Neural cell (in vitro differentiated cells): Measurements from ENCODE around the gene OGA.

Experiments
- MXI1 ChIP-seq: fragments of 450-650 bp; conservative IDR thresholded peaks from 2 replicates; pipeline ENCODE4 v1.6.1; 2014; ENCODE audit warnings: antibody characterized with exemption, mild to moderate bottlenecking; ENCODE audit not compliant: poor library complexity, severe bottlenecking
- POLR2AphosphoS5 ChIP-seq: IDR thresholded peaks from 2 replicates; pipeline ENCODE4 v1.6.1; 2012
- TF ChIP-seq, protein P1 (sequence below): fragments of 450-650 bp; IDR thresholded peaks from 2 replicates; pipeline ENCODE4 v1.5.1; 2014; ENCODE audit warnings: antibody characterized with exemption, mild to moderate bottlenecking, moderate library complexity; ENCODE audit not compliant: poor library complexity, severe bottlenecking

DNA sequence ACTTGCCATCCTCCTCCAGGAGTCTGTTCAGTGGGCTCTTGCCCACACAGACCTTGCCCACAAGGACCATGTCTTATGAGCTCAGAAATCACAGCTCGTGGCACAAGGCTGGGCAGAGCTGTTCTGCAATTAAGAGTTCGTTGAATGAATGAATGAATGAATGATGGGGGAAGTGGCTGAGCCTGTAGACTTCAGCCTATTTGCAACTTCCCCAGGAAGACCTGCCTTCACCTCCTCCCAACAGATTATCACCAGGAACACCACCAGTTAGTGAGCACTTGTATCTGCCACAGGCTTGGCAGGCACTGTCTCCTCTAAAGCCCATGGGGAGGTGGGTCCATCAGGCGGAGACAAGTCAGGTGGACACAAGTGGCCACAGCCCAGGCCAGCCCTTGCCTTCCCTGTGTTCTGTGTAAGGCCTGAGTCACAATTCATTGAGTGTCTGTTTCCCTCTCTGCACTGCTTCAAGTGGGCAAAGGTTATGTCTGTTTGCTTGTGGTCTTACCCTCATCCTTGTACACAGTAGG lies 40.6 kb downstream of the OGA start:
- TF ChIP-seq POLR2AphosphoS5 (no peak), MXI1 (no peak)
- TF ChIP-seq, protein P1, sequence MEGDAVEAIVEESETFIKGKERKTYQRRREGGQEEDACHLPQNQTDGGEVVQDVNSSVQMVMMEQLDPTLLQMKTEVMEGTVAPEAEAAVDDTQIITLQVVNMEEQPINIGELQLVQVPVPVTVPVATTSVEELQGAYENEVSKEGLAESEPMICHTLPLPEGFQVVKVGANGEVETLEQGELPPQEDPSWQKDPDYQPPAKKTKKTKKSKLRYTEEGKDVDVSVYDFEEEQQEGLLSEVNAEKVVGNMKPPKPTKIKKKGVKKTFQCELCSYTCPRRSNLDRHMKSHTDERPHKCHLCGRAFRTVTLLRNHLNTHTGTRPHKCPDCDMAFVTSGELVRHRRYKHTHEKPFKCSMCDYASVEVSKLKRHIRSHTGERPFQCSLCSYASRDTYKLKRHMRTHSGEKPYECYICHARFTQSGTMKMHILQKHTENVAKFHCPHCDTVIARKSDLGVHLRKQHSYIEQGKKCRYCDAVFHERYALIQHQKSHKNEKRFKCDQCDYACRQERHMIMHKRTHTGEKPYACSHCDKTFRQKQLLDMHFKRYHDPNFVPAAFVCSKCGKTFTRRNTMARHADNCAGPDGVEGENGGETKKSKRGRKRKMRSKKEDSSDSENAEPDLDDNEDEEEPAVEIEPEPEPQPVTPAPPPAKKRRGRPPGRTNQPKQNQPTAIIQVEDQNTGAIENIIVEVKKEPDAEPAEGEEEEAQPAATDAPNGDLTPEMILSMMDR, result no peak
